GM21619 (cell line): ENCODE measurements around the gene RAB4B.
"Not testable (repeated sequence)": the region's sequence is repeated elsewhere in the genome, so short reads cannot be mapped to it uniquely, and the experiment has no call there.

Experiments used
- ATAC-seq: cut with Tn5 transposase; IDR thresholded peaks from one replicate; pipeline ENCODE4 v1.9.1; 2021; ENCODE audit not compliant: unreplicated experiment

Gene RAB4B

GRCh38 chr19:40815223-40815622, 37.2 kb downstream of the RAB4B start:
- ATAC-seq: no peak

DNA sequence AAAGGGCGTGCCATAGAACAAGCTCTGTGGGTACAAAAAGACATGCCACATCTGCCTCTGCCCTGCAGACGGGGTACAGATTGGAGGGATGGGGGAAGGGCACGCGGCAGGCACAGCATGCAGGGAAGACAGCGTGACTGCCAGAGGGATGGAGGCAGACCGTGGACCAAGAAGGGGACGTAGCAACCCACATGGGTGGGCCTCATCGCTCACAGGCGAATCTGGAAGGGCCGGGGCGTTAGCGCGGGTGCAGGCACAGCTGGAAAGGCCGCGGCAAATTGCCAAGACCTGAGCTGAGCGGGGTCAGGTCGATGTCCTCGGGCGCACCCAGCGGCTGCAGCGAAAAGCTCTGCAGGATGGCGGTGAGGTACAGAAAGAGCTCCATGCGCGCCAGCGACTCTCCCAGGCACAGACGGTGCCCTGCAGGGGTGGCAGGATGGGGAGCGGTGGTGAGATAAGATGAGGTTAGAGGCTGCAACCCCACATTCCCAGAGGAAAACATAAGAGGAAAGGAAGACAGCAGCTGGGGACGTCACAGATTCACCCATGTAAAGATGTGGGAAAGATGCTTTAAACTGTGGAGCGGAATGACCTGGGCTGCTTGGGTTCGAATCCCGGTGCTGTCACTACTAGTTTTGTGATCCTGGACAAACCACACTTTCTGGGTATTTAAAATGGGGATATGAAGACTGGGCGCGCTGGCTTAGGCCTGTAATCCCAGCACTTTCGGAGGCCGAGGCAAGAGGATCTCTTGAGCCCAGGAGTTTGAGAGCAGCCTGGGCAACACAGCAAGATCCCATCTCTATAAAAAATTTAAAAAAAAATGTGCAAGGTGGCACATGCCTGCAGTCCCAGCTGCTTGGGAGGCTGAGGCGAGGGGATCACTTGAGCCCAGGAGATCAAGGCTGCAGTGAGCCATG, 40.7 kb downstream of the RAB4B start:
- not testable (repeated sequence) for ATAC-seq

- ATAC-seq: not testable (repeated sequence)
These were observed 41.6 kb downstream of the RAB4B start for GRCh38 chr19:40819479-40820234.

DNA sequence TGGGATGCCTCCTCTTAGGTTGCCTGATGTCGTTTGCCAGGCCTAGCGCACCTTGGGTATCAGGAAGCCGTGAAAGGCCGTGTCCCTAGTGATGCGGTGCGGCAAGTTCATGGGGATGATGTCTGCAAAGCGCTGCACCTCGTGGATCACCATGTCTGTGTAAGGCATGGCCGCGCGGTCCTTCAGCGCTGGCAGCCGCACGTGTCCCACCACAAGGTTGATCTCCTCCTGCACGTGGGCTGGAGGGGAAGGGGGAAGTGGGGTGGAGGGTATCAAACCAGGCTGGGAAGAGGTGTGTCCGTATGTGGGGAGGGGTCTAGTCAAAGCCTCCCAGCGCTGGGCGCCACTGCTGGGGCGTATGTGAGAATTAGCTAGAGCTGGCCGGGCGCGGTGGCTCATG, 44.1 kb downstream of the RAB4B start:
- ATAC-seq: no peak

GRCh38 chr19:40822704-40823553, 44.9 kb downstream of the RAB4B start:
- ATAC-seq: not testable (repeated sequence)

DNA sequence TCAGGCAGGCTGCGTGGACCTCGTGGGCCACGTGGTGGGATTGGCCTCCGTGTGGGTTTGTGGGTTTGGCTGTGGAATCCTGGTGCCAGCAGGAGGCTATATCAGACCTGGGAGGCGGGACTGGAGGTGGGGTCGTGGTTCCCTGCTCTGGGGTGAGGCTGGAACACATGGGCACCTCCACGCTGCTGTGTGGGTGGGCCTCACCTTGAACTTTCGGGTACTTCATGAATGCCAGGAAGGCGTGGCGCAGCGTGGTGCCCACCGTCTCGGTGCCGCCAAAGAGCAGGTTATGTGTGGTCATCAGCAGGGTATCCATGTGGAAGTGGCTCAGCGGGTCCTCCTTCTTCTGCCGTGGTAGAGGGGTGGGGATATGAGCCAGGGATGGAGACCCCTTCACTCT, 46.9 kb downstream of the RAB4B start:
- ATAC-seq: not testable (repeated sequence)

GRCh38 chr19:40825460-40826095, 47.5 kb downstream of the RAB4B start:
- not testable (repeated sequence) for ATAC-seq

DNA sequence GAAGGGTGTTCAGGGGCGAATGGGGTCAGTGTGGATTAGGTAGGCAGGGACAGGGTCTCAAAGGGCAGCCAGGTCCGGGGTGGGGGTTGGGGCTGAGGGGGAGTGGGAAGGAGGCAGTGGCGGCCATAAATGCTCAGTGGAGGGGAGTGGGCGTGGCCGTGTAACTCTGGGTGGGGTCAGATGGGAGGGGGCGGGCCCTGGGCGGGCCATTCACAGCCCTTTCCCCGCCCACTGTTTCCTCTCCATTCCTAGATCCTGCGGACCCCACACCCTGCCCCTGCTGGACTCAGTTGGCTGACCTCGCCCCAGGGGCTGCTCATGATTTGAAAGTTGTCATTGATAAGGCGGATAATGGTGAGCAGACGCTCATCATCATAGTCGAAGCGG, 48.3 kb downstream of the RAB4B start:
- ATAC-seq: not testable (repeated sequence)

- not testable (repeated sequence) for ATAC-seq
These were observed 48.8 kb downstream of the RAB4B start for GRCh38 chr19:40826699-40827385.

DNA sequence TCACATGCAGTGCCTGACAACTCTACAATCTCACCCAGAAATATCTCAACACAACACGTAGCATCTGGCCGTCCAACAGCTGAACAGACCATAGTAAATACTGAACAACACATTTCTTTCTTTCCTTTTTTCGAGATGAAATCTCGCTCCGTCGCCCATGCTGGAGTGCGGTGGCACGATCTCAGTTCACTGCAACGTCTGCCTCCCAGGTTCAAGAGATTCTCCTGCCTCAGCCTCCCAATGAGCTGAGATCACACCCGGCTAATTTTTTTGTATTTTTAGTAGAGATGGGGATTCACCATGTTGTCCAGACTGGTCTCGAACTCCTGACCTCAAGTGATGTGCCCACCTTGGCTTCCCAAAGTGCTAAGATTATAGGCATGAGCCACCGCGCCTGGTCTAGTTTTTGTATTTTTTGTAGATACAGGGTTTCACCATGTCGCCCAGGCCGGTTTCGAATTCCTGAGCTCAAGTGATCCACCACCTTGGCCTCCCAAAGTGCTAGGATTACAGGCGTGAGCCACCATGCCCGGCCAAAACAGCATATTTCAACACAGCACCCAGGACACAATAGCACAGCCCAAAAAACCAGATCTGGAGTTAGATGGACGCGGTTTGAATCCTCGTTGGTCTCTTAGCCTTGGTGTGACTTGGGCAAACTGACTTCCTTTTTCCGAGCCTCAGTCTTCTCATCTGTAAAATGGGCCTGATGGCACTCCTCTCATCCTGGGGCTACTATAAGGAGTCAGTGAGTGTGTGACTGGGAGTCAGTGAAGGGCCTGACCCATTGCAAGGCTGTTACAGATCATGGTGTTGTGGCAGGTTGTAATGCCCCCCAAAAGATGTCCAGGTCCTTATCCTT, 49.6 kb downstream of the RAB4B start:
- ATAC-seq: no peak

- ATAC-seq: no peak
These were observed 51.2 kb downstream of the RAB4B start for GRCh38 chr19:40829205-40829604.

GRCh38 chr19:40830741-40831140, 52.7 kb downstream of the RAB4B start:
- ATAC-seq: not testable (repeated sequence)

DNA sequence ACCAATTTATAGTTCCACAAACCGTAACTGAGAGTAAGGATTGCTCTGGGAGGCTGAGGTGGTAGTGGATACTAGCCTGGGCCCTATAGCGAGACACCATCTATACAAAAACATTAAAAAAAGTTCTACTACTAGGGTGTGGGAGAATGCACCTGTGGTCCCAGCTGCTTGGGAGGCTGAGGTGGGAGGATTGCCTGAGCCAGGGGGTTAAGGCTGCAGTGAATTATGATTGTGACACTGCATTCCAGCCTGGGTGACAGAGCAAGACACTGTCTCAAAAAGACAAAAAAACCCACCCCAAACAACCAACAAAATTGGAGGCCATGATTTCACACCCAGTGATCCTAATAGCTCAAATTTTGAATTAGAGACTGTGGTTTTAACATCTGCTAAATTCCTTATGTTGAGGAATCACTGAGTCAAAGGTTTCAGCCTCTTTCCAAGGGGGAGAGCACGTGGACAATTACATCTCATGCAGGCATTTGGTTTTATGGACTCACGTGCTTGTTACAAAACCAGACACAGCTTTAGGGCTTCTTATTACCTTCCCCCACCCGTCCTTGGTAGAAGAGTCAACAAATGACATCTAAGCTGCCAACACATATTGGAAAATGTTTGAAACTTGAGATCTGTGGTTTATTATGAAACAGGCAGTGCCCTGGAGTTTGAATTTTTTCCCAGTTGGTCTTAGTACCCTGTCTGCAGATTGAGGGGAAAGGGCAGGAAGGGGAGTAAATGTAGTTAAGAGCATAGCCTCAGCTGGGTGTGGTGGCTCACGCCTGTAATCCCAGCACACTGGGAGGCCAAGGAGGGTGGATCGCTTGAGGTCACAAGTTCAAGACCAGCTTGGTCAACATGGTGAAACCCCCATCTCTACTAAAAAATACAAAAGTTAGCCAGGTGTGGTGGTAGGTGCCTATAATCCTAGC, 53.7 kb downstream of the RAB4B start:
- no peak for ATAC-seq

DNA sequence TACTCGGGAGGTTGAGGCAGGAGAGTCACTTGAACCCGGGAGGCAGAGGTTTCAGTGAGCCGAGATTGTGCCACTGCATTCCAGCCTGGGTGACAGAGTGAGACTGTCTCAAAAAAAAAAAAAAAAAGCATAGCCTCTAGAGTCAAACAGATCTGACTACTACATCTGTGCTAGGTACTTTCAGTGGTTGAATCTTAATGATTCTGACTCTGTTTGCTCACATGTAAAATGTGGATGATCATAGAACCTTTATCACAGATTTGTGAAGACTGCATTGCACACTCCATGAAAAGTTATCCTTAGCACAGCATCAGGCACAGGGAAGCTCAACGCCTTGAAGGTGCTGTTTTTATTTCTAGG, 54.4 kb downstream of the RAB4B start:
- ATAC-seq: not testable (repeated sequence)

GRCh38 chr19:40833728-40834533, 55.9 kb downstream of the RAB4B start:
- not testable (repeated sequence) for ATAC-seq

GRCh38 chr19:40836754-40837429, 58.8 kb downstream of the RAB4B start:
- ATAC-seq: no peak

DNA sequence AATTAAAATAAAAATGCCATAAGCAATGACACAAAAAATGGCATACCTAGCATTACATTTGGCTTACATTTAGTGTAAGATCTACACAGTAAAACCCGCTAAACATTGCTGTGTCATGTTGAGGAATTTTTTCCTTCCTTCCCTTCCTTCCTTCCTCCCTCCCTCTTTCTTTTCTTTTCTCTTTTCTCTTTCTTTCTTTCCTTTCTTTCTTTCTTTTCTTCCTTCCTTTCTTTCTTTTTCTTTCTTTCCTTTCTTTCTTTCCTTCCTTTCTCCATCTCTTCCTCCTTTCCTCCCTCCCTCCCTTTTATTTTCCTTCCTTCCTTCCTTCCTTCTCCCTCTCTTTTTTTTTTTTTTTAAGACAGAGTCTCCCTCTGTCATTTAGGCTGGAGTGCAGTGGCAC, 60.4 kb downstream of the RAB4B start:
- ATAC-seq: not testable (repeated sequence)
